ENCODE data around the gene HOMER2. TPM values are rescaled to one million over a fixed set of nuclear protein-coding genes. Genes with fewer than 3 reads are reported as not detected.

HOMER2 gene
- total RNA-seq, 2 donors from 2014 or later = 234 to 445 TPM

DNA sequence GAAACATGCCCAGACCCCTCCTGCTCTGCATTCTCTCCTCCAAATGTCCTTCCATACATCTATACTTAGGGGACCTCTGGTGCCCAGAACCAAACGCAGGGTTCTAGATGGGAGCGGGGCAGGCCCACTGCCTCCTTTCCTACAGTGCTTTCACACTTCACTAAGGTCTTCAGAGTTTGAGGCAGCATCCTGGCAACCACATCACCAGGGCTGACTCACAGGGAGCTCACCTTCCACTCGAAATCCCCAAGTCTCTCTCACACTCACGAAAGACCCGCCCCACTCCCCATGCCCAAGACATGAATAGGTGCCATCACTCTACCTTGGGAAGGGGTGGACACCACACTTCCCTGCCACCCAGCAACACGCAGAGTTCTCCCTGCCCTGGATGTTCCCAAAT lies 18.9 kb downstream of the HOMER2 start:
- H3K4me3 ChIP-seq = no peak overlapping the region
- no peaks in the 10 kb centered on the region for H3K27me3 ChIP-seq (replicated peaks; ENCODE audit: insufficient read depth)
- 86% methylated on average over 6 of the region's 6 CpGs for WGBS
- TF ChIP-seq POLR2A (IDR thresholded peaks at IDR 0.05) = no peak
- TF ChIP-seq POLR2AphosphoS5 (IDR thresholded peaks at IDR 0.05) = no peak
- TF ChIP-seq, protein P1, sequence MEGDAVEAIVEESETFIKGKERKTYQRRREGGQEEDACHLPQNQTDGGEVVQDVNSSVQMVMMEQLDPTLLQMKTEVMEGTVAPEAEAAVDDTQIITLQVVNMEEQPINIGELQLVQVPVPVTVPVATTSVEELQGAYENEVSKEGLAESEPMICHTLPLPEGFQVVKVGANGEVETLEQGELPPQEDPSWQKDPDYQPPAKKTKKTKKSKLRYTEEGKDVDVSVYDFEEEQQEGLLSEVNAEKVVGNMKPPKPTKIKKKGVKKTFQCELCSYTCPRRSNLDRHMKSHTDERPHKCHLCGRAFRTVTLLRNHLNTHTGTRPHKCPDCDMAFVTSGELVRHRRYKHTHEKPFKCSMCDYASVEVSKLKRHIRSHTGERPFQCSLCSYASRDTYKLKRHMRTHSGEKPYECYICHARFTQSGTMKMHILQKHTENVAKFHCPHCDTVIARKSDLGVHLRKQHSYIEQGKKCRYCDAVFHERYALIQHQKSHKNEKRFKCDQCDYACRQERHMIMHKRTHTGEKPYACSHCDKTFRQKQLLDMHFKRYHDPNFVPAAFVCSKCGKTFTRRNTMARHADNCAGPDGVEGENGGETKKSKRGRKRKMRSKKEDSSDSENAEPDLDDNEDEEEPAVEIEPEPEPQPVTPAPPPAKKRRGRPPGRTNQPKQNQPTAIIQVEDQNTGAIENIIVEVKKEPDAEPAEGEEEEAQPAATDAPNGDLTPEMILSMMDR (IDR thresholded peaks at IDR 0.05) = no peak
- DNase-seq (ENCODE audit: low spot score) = no peak
- H3K4me1 ChIP-seq (replicated peaks) = peaks cover 7% of the 10 kb centered on the region
- intact Hi-C loops (cut with DNase I) = no loop called here
- H3K27ac ChIP-seq = no peak overlapping the region
- H3K9me3 ChIP-seq = no peaks in the 10 kb centered on the region
- H3K36me3 ChIP-seq = no peaks in the 10 kb centered on the region

DNA sequence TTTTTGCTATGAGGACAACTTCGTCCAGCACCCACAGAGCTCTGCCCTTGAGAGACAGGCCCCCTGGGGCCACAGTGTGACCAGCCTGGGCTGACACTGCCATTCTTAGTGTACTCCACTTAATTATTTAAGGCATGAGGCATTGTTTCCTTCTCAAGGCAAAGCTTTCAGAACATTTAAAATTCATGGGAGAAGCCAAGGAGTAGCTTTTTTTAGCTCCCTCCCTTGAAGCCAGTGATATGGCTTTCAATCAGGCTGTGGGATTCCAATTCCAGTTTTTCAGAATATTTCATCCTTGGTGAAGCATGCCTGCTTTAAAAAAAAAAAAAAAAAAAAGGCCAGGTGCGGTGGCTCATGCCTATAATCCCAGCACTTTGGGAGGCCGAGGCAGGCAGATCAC lies 21.3 kb downstream of the HOMER2 start:
- Histone ChIP-seq H3K27me3 (replicated peaks; ENCODE audit: insufficient read depth) (no peaks in the 10 kb centered on the region), H3K36me3 (no peaks in the 10 kb centered on the region), H3K4me1 (replicated peaks) (peaks cover 4% of the 10 kb centered on the region), H3K27ac (no peak overlapping the region), H3K9me3 (no peaks in the 10 kb centered on the region), H3K4me3 (no peak overlapping the region)
- intact Hi-C loops (cut with DNase I) = no loop called here
- TF ChIP-seq, protein P1 (IDR thresholded peaks at IDR 0.05) = no peak
- TF ChIP-seq POLR2A (IDR thresholded peaks at IDR 0.05) = no peak
- no peak for TF ChIP-seq POLR2AphosphoS5 (IDR thresholded peaks at IDR 0.05)
- WGBS = 78% methylated on average over 3 of the region's 3 CpGs
- DNase-seq (ENCODE audit: low spot score) = no peak

DNA sequence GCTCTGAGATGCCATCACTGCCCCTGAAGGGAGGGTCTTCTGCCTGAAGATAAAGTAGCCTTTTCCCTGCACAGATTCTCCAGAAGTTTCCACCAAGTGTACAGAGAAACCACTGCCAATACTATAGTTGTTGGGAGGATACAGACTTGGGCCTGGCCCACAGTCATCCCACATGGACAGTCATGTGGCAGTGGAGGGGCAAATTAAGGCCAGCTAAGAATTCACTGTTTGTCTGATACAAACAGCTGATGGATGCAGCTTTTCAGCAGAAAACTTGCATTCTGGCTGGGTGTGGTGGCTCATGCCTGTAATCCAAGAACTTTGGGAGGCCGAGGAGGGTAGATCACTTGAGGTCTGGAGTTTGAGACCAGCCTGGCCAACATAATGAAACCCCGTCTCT lies 22.1 kb downstream of the HOMER2 start:
- WGBS = 93% methylated on average over 2 of the region's 2 CpGs
- Histone ChIP-seq H3K27ac (no peak overlapping the region), H3K4me1 (replicated peaks) (peaks cover 1% of the 10 kb centered on the region), H3K36me3 (no peaks in the 10 kb centered on the region), H3K4me3 (no peak overlapping the region), H3K27me3 (replicated peaks; ENCODE audit: insufficient read depth) (no peaks in the 10 kb centered on the region), H3K9me3 (no peaks in the 10 kb centered on the region)
- no peak for DNase-seq (ENCODE audit: low spot score)
- intact Hi-C loops (cut with DNase I) = no loop called here
- TF ChIP-seq POLR2AphosphoS5 (IDR thresholded peaks at IDR 0.05) (no peak), POLR2A (IDR thresholded peaks at IDR 0.05) (no peak)
- TF ChIP-seq, protein P1 (IDR thresholded peaks at IDR 0.05) = no peak

DNA sequence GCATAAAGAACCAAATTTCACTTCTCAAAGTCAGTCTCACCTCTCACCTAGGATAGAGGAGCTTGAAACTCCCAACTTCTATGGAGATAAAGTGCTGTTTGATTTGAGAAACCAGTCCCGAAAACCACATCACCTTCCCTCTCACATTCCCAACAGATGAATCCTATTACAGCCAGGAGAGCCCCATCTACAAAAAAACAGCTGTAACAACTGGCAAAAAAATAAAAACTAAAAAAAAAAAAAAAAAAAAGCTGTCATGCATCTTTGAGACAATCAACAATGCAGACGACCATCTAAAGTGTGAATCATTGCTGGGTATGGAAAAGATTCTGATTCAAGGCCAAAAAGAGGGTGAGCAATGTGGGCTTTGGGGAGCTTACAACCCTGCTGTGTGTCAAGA lies 23.8 kb downstream of the HOMER2 start:
- DNase-seq (ENCODE audit: low spot score) = no peak
- 76% methylated on average over 2 of the region's 2 CpGs for WGBS
- no peak for TF ChIP-seq POLR2A (IDR thresholded peaks at IDR 0.05)
- TF ChIP-seq POLR2AphosphoS5 (IDR thresholded peaks at IDR 0.05) = no peak
- Histone ChIP-seq H3K9me3 (no peaks in the 10 kb centered on the region), H3K27me3 (replicated peaks; ENCODE audit: insufficient read depth) (no peaks in the 10 kb centered on the region), H3K4me1 (replicated peaks) (no peaks in the 10 kb centered on the region), H3K4me3 (no peak overlapping the region), H3K36me3 (no peaks in the 10 kb centered on the region), H3K27ac (no peak overlapping the region)
- intact Hi-C loops (cut with DNase I) = no loop called here

DNA sequence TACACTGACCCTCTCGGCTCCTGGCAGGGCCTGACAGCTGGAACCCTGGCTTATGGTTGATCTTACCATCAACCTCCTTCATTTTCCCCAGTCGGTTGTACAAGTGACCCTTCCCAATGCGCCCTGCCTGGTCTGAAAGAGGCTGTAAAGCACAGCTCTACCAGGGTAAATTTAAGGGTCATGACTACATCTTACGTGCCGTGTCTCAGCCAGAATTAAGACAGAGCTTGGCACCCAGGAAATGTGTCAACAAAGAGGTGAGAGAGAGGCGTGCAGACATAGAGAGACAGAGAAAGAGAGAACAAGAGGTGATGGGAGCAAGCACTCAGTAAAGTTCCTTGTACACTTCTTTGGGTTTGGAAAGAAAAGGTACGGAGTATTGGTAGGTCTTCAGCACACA lies 28.8 kb downstream of the HOMER2 start:
- intact Hi-C loops (cut with DNase I) = no loop called here
- 89% methylated on average over 7 of the region's 7 CpGs for WGBS
- Histone ChIP-seq H3K4me3 (no peak overlapping the region), H3K27ac (peak overlapping the region; percentile 81 to 88), H3K36me3 (no peaks in the 10 kb centered on the region), H3K27me3 (replicated peaks; ENCODE audit: insufficient read depth) (no peaks in the 10 kb centered on the region), H3K4me1 (replicated peaks) (peaks cover 17% of the 10 kb centered on the region), H3K9me3 (no peaks in the 10 kb centered on the region)
- TF ChIP-seq POLR2AphosphoS5 (IDR thresholded peaks at IDR 0.05) (no peak), POLR2A (IDR thresholded peaks at IDR 0.05) (no peak)
- DNase-seq (ENCODE audit: low spot score) = no peak

DNA sequence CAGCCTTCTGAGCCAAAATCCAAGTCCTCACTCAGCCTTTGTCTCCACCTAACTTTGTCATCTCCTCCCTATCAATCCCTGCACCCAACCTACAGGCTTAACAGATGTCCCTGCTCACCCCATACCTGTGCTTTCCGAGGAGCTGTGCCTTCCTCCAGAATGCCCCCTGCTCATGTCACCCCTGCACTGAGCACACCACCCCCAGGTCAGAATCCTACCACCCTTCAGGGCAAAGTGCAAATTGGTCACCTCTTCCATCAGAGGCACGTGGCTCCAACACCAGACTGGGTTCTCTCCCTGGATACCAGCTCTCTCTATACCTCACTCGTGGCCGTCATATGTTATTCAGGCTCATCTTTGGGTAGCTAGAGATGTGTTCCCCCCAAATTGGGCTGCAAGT lies 29.8 kb downstream of the HOMER2 start:
- TF ChIP-seq POLR2A (IDR thresholded peaks at IDR 0.05) = no peak
- TF ChIP-seq, protein P1 (IDR thresholded peaks at IDR 0.05) = no peak
- no peak for TF ChIP-seq POLR2AphosphoS5 (IDR thresholded peaks at IDR 0.05)

More for the DNA sequence above, 29.8 kb downstream of the HOMER2 start:
- peak overlapping the region; percentile 81 to 88 for H3K27ac ChIP-seq
- 90% methylated on average over 4 of the region's 4 CpGs for WGBS
- peaks cover 27% of the 10 kb centered on the region for H3K4me1 ChIP-seq (replicated peaks)
- intact Hi-C loops (cut with DNase I) = no loop called here
- no peaks in the 10 kb centered on the region for H3K9me3 ChIP-seq
- DNase-seq (ENCODE audit: low spot score) = no peak
- no peaks in the 10 kb centered on the region for H3K27me3 ChIP-seq (replicated peaks; ENCODE audit: insufficient read depth)
- no peak overlapping the region for H3K4me3 ChIP-seq
- no peaks in the 10 kb centered on the region for H3K36me3 ChIP-seq

Measured in prostate gland (tissue), 2 donors.